Stimulated activated CD4-positive, alpha-beta T cell treated with anti-CD3 and anti-CD28 coated beads, Interleukin-15, amount 100 ng/mL, for 24 hours (primary cell): ENCODE measurements around the gene EEF2K.
"Not testable (repeated sequence)": the region's sequence is repeated elsewhere in the genome, so short reads cannot be mapped to it uniquely, and the experiment has no call there.

Source experiments
- DNase-seq: peaks from one replicate; pipeline ENCODE4 v3.0.0-alpha.2; 2020

The EEF2K gene

DNA sequence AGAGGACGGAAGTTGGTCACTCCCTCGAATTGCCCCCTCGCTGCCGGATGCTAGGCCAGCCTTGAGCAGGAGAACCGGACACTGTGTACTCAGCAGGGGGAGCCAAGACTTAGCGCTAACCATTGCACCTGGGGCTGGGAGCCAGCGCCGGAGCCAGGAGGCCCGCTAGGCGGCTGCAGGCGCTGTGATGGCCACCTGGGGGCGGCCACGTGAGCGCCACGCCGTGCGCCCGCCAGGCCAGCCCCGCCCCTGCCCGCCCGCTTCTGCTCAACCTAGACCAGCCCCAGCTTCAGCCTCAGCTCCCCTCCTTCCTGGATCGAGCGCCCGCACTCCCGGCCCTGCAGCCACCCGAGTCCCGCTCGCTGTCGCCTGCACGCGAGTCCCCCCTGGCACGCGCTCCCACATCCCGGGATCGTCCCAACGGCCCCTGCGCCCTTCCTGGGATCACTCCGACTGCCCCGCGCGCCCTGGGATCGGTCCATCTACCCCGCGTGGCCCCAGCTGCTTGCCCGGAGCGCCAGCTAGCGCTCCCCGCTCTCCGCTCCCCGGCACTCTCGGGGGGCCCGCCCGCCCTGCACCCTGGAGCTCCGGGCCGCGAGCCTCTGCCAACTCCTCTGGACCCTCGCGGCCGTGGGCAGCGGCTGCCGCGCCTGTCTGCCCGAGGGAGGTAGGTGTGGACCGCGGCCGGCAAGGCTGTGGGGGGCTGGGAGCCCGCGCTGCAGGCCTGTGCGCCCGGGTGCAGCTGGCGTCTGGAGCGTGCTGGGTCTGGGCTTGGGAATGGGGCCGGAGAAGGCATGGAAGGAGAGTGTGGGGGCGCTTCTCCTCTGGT is at the start of gene EEF2K:
TSS of gene EEF2K (plus strand) at position 266 of the 829 bp plus-strand sequence. CDS start 19,452 bp downstream, outside the sequence.
- DNase-seq = peak; percentile 92

DNA sequence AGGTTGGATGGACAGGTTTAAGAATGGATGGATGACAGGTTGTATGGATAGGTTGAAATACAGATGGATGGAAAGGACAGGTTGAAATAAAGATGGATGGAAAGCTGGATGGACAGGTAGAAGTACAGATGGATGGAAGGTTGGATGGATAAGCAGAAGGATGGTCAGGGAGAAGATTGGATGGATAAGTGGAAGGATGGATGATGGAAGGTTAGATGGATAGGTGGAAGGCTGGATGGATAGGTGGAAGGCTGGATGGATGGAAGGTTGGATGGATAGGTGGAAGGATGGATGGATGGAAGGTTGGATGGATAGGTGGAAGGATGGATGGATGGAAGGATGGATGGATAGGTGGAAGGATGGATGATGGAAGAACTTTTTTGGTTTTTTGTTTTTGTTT is 44.7 kb upstream of the EEF2K start:
- DNase-seq = no peak

DNA sequence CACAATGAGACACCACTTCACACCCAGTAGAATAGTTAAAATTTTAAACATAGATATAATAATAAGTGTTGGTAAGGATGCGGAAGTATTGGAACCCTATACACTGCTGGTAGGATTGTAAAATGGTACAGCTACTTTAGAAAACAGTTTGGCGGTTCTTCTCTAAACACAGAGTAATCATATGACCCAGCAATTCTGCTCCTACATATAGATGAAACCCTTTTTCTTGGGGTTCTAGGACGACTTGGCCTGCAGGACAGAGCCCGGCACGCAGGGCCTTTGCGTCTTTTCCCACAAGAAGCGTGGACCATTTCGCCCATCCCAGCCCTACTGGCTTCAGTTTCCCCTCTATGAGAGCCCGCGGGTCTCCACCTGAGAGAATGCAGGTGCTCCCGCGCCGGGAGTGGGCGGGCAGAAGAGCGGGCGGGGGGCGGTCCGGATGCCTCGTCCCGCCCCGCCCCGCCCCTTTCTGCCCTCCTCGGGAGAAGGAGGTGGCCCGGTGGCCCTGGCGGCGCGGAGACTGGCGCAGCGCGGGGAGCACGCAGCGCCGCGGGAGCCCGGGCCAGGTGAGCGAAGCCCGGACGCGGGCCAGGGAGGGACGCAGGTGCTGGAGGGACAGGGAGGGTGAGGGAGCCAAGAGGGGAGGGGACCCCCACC is 44.0 kb upstream of the EEF2K start, which contains the start of gene SDR42E2:
TSS of gene SDR42E2 (plus strand) at position 508 of the 657 bp plus-strand sequence. CDS start 3,077 bp downstream, outside the sequence.
- DNase-seq = peak; percentile 51

DNA sequence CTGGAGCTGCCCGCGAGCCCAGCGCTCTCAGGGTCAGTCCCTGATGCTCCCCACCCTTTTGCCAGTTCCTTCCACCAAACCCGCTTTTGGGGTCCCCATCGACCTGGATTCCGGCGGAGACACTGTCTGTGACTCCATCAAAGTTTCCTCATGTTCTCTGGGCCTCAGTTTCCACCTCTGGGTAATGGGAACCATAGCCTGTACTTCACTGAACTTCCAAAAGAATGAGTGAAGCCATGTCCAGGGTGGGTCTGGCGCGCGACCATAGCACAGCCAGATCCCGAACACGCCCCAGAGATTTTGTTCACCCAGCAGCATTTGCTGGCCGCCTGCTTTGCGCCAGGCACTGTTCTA is 43.4 kb upstream of the EEF2K start:
- DNase-seq = no peak

DNA sequence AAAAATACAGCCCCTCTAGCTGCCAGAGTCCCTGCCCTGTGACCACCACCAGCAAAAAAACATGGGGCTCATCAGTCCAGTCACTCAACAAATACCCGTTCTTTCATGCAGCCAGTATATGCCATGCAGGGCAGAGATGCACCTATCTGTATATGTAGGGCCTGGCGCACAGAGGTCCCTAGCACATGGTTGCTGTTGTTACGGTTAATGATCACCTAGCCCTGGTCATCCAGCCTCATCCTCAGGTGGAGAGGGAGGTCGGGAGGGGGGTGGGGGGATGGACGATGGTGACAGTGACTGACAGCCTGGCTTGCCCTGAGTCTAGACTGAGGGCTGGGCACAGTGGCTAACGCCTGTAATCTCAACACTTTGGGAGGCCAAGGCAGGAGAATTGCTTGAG is 42.3 kb upstream of the EEF2K start:
- DNase-seq = no peak

DNA sequence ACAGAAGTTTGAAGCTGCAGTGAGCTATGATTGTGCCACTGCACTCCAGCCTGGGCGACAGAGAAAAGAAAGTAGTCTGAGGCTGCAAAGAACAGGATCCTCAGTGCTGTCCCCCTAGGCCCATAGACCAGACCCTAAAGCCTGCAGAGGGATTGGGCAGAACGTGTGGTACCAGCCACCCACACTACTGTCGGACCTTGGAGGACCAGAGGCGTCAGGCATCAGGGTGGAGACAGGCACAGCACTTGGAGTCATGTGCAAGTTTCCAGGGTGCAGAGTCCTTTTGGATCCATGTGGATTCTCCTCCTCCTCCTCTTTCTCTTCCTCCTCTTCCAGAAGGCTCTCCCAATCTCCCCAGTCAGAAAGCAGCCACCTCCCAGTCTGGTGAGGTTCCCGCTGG is 41.6 kb upstream of the EEF2K start:
- no peak for DNase-seq

DNA sequence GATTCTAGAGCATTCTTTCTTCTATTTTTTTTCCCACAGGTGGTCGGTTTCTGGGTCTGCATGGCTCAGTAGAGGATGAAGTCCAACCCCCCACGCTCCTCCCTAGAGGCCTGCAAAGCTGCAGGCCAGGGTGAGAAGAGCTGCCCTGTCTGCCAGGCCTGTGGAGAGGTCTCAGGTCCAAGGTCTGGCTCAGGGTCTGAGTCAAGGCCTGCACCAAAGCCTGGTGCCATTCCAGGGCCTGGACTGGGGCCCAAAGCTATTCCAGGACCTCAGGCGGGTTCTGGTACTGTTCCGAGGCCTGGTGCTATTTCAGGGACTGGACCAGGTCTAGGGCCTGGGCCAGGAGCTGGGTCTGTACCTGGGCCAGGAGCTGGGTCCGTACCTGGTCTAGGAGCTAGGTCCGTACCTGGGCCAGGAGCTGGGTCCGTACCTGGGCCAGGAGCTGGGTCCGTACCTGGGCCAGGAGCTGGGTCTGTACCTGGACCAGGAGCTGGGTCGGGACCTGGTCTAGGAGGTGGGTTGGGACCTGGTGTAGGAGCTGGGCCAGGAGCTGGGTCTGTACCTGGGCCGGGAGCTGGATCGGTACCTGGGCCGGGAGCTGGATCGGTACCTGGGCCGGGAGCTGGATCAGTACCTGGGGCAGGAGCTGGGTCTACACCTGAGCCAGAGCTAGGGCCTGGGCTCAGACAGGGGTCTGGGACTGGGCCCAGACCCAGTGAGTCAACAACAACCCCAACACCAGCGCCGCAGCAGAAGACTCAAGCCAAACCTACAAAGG is 40.4 kb upstream of the EEF2K start:
- DNase-seq = no peak

DNA sequence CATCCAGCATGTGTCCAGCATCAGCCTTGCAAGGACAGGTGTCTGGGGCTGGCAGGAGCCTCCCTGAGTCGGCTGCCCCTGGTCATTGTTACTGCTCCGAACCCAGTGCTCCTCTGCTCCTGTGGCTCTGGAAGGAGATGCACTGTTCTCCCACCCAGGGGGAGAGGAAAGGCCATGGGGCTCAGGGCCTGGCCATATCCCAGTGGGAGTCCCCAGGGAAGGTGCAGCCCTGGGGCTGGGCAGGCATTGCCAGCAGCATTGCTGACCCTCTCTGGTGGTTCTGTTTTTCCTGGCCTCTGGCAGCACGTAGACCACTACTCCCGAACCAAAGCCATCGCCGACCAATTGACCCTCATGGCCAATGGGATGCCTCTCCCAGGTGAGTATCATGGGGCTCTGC is 34.1 kb upstream of the EEF2K start:
- no peak for DNase-seq

DNA sequence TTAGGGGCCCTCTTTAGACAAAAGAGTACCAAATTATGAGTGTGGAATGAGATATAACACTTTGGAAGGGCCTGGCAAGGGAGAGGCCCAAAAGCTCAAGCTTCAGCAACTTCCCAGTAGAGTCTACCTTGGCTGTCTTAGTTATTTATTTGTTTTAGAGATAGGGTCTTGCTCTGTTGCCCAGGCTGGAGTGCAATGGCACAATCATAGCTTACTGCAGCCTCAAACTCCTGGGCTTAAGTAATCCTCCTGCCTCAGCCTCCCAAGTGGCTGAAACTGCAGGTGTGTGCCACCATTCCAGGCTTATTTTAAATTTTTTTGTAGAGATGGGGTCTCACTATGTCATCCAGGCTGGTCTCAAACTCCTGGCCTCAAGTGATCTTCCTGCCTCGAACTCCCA is 33.4 kb upstream of the EEF2K start:
- not testable (repeated sequence) for DNase-seq

DNA sequence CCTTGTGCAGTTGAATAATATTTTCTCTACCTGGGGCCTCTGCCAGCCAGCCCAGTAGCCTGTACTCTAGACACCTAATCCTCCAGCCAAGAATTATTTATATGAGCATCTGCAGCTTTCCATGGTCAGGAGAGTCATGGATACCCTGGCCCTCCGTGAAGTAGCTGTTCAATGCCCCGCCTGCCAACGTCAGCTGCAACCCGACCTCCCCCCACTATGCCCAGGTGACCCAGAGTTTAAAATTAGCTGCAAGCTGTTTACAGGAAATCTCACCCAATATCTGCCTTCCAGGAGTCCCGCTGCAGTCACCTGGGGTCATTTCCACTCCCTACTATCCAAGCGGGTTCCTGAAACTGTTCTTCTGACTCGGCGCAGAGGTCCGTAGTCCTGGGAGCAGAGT is 31.4 kb upstream of the EEF2K start:
- no peak for DNase-seq

DNA sequence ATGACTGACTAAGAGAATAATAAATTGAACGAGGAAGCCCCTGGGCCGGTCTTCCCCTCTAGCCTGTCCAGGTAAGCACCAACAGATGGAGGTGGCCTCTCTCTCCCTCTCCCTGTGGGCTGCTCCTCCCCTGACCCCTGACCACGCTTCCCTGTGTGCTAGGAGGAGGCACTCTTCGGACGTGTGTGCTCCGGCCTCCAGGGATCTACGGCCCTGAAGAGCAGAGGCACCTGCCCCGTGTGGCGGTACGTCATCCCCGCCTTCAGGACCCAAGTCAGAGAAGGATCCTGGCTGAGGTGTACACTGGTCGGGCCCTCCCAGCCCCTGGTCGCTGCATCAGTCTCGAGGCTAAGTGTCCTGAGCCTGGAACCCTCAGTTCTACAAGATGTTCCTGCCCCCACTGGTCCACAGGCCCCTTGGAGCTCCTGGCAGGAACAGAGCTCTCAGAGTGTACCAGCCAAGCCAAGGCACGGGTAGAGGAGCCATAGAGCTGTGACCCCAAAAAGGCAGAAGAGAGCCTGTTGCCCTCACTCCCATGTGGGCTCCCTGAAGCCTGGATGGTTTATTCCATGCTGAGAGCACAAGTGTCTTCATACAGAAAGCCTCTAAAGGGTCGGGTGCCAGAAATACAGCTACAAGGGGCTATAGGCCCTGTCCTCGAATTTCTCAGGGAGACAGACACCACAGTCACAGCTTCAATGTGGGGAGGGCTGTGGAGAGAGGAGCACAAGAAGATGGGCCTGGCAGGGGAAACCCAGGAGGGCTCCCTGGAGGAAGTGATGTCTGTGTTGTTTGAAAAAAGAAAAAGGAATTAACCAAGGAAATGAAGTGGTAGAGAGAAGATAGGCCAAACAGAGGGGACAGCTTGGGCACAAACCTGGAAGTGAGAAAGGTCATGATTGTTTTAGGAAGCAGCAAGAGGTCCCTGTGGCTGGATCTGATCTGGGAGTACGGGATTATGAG is 27.8 kb upstream of the EEF2K start:
- no peak for DNase-seq

DNA sequence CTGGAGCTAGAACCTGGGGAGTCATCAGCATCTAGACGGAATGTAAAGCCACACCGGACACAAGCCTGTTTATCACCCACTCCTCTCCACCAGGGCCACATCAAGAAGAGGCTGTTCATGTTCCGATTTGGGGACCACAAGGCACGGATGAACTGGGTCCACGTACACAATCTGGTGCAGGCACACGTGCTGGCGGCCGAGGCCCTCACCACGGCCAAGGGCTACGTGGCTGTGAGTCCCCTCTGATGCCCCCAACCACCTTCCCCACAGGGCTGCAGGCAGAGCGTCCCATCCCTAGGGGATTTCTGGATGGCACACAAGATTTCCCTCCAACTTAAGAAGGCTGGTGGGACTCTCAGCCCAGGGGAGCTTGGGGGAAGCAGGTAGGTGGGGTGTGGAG is 24.7 kb upstream of the EEF2K start:
- DNase-seq = no peak

DNA sequence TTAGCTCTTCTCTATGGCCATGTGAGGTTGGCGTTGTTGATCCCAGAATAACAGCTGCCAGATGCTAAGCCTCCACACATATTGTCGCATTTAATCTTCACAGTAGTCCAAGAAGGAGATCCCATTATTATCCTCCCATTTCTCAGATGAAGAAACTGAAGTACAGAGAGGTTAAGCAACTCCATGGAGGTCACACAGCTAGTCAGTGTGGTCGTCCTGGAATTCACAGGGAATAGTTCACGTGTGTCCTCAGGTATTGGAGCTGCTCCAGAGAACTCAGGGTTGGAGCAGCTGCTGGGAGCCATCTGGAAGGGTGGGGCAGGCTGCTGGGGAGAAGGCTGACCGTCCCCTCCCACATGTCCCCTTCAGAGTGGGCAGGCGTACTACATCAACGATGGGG is 24.2 kb upstream of the EEF2K start:
- no peak for DNase-seq

DNA sequence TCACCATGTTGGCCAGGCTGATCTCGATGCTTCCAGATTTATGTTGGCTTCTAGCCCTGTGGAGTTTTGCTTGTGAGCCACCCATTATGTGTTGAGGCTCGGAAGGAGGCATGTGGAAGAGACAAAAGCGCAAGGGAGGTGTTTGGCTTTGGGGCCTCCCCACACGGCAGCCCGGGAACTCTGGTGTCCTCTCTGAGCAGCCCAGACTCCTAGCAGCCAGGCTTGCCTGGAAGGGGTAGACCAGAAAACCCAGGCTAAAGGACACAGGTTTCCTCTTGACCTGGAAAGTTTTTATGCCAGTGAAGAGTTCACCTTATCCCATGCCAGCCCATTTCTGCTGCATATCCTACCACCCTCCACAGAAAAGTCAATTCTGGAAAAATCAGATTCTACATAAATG is 22.7 kb upstream of the EEF2K start:
- no peak for DNase-seq

DNA sequence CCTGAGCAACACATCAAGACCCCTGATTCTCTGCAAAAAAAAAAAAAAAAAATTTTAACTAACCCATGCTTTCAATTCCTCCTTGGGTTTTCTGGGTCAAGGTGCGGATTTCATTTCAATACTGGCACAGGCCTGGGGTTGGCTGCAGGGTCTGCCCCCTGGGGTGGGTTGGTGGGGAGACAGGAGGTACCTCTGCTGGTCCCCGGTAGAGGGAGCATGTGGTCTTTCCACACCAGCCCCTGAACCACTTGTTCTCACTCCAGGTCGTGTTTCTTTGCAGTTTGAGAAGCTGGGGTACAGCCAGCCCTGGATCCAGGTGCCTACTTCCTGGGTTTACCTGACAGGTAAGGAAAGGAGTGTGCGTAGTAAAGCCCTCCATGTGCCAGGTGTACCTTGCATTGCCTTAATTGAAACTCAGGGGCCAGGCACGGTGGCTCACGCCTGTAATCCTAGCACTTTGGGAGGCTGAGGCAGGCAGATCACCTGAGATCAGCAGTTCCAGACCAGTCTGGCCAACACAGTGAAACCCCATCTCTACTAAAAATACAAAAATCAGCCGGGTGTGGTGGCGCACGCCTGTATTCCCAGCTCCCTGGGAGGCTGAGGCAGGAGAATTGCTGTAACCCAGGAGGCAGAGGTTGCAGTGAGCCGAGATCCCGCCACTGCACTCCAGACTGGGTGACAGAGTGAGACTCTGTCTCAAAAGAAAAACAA is 22.0 kb upstream of the EEF2K start:
- DNase-seq = no peak

DNA sequence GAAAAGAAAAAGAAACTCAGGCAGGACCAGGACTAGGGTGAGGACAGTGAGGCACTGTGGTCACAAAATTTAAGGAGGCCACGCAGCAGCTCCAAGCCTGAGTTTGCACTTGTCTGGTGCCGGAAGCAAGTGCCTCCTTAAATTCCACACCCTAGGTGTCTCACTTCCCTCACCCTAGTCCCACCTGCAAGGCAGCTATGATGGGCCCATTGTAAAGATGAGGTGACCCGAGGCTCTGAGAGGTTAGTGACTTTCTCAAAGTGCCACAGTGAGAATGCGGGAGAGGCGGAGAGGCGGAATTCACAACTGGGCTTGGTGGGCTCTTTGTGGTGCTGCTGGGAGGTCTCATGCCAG is 21.5 kb upstream of the EEF2K start:
- DNase-seq = no peak

DNA sequence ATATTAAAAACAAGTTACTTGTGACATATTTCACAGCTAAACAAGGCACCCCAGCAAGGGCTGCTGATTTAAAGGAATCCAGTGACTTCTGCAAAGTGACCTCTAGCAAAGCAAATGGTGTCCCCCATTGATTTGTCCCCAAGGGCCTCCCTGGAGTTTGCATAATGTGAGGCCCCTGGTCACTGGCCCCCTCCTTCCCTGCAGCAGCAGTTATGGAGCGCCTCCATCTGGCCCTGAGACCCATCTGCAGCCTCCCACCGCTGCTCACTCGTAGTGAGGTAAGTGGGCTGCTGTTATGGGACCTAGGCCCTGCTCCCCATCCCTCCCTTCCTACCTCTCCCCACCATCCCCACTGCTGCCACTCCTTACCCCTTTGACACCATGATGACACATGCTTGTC is 19.6 kb upstream of the EEF2K start:
- DNase-seq = no peak

DNA sequence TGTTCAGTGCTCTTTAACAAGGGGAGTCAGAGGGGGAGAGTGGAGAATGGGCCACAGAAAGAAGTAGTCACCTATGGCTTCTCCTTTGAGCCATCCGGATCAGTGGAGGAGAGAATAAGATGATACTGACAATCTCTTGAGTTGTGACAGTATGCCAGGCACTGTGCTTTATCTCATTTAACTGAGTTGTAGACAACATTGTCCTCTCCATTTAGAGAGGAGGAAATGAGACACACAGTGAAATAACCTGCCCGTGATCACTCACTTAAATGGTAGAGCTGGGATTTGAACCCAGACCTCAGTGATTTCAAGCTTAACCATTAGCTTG is 17.8 kb upstream of the EEF2K start:
- DNase-seq = no peak

DNA sequence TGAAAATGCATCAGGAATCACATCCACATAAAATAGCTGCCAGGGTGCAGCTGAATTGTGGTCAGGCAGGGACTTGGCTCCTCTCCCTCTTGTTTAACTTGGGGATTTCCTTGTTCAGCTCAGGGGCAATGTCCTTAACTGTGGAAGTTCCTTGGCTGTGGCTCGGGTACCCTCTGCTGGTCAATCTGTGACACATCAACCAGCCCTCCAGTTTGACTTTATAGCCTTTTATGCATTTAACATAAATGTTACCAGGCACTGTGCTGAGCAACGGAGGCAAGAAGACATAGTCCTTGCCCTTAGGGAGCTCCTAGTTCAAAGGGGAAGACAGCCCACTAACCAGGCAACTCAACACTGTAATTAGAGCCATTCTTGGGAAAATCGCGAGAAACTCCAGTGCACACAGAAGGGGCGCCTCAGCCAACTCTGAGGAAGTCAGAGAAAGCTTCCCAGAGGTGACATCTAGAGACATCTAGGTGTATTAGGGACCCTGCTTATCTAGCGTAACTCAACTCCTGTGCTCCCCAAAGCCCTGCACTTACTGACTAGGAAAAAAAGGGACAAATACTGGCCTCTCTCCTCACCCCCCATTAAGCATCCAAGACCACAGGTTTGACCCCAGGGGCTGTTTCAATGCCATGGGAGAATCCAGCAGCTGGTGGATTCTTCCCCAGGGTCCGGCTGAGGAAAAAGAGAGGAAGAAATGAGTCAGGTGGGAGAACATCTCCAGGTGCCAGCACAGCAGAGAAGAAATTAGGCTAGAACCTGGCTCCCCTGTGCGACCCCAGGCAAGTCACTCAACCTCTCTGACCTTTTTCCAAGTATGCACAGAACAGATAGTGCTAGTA is 17.3 kb upstream of the EEF2K start:
- peak; percentile 69 for DNase-seq

DNA sequence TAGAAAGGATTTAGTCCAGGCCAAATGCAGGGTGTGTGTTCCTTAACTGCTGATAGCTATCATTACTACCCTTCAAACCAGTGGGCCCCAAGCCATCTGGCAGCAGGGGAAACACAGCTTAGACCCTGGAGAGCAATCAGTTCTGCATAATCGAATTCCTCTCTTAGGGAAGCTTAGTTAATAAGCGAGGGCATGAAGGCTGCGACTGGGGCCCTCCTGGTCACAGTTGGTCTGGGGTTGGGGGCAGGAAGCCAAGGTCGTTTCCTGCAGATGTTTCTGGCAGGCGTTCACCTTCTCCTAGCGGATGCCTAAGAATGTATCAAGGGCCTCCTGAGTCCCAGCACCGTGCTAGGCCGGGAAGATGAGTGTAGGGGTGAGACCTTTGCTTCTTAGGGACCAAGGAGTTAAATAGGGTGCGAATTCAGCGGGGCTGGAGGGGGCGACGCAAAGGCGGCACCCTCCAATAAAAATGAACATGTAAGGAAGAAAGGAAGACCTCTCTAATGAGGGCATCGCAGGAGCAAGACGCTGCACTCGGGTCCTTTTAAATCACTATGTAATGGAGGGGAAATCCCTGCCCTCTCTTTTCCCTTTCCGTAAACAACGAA is 16.5 kb upstream of the EEF2K start:
- DNase-seq = no peak
